GM21737 (cell line): Measurements from ENCODE around the gene GNAQ.

Experiments used
- ATAC-seq: cut with Tn5 transposase; IDR thresholded peaks from one replicate; pipeline ENCODE4 v1.9.1; 2021; ENCODE audit warnings: mild to moderate bottlenecking, moderate library complexity; ENCODE audit not compliant: unreplicated experiment

Gene GNAQ

DNA sequence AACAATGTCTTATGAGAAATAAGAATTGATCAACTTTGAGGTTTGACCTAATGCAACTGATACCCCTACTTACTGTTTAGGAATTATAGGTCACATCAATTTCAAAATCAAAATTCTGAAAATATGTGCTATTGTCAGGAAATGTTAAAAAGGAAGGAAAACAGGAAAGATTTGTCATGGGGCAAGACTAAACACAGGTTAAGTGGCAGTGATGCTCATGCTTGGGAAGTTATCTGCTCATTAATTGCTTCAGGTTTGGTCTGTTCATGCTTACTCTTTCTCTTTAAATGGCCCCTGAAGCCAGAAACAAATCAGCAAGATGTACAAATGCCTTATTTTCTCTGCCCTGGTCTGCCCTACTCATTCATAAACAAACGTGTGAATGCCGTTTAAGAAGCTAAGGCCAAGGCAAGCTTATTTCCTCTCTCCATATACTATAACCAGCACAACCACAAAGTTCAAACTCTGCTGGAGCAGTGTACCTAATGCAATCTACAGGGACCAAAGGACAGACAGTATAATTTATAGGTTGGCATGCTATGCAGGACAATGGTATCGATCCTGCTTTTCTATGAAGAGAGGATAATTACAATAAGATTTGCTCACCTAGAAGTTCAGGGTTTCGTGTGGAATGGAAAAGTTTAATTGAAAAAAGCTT is 177.2 kb downstream of the GNAQ start:
- ATAC-seq = no peak

DNA sequence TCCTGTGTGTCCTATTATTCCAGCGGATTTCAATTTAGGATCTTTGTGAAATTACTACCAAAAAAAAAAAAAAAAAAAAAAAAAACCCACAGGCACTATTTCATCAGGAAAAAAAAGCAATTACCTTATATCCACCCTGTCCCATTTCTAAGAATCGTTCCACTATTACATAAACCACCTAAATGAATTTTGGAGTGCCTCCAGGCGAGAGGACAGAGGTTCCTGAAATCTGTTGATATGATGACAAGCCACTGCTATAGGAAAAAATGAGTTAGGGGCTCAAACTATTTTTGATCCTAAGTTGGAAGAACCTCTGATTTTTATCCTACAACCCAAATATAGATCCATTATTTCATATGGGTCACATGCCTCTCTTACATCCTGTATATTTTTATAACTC is 177.9 kb downstream of the GNAQ start:
- ATAC-seq = no peak

GRCh38 chr9:77851882-77852595 is 179.6 kb downstream of the GNAQ start:
- ATAC-seq = no peak

GRCh38 chr9:77848897-77849296 is 182.7 kb downstream of the GNAQ start:
- ATAC-seq = no peak

- no peak for ATAC-seq
Observed at GRCh38 chr9:77848404-77848803, 183.2 kb downstream of the GNAQ start.

- ATAC-seq = no peak
Observed at GRCh38 chr9:77847626-77848025, 184.0 kb downstream of the GNAQ start.

GRCh38 chr9:77847059-77847499 is 184.5 kb downstream of the GNAQ start:
- no peak for ATAC-seq

DNA sequence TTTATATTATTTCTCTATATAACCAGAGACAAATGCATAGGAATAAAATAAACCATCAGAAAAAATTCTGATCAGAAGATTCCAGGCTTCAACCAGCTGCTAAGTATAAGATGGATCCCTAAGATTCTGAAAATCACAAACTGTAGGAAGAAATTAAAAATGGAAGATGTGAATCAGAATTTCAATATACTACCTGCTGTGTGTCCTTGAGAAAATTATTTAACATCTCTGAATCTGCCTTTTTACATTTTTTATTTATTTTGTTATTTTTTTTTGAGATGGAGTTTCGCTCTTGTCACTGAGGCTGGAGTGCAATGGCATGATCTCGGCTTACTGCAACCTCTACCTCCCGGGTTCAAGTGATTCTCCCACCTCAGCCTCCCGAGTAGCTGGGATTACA is 187.2 kb downstream of the GNAQ start:
- no peak for ATAC-seq

DNA sequence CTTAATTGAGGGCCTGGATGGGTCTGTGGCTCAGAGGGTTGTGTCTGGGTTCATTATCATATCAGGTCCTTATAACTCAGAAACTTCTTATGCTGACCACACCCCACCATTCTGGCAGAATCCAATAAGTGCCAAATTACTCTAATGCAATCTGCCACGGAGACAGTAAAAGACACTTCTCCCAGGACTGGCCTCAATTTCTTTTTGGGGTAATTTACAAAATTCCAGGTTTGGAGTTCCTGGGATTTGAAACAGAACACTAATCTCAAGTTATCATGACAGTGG is 187.8 kb downstream of the GNAQ start:
- ATAC-seq = no peak

GRCh38 chr9:77843076-77843870 is 188.3 kb downstream of the GNAQ start:
- ATAC-seq = no peak

- peak; percentile 71 for ATAC-seq
Observed at GRCh38 chr9:77841739-77842386, 189.7 kb downstream of the GNAQ start.

- ATAC-seq = no peak
Observed at GRCh38 chr9:77839459-77840140, 192.0 kb downstream of the GNAQ start.

- ATAC-seq = no peak
Observed at GRCh38 chr9:77838986-77839385, 192.6 kb downstream of the GNAQ start.

DNA sequence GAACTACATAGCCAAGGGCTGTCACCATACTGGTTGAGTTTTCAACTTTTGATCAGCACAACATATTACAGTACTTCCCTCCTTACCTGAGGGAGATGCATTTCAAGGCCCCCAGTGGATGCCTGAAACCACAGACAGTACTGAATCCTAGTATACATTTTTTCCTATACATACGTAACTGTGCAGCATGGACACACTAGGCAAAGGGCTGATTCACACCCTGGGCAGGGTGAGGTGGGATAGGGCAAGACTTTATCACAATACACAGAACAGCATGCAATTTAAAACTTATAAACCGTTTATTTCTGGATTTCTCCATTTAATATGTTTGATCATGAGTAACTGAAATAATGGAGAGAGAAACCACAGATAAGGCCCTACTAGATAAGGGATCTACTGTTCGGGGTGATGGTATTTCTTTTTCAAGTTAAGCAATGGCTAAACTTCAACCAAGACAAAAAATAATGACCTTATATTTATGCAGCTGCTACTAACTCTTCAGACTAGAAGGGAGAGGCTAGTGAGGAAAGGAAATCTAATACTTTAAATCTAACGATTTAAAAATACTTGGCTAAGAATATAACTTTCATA is 196.6 kb downstream of the GNAQ start:
- ATAC-seq = no peak

- ATAC-seq = no peak
Observed at GRCh38 chr9:77833561-77834429, 197.8 kb downstream of the GNAQ start.

- ATAC-seq = no peak
Observed at GRCh38 chr9:77832639-77833038, 199.0 kb downstream of the GNAQ start.

DNA sequence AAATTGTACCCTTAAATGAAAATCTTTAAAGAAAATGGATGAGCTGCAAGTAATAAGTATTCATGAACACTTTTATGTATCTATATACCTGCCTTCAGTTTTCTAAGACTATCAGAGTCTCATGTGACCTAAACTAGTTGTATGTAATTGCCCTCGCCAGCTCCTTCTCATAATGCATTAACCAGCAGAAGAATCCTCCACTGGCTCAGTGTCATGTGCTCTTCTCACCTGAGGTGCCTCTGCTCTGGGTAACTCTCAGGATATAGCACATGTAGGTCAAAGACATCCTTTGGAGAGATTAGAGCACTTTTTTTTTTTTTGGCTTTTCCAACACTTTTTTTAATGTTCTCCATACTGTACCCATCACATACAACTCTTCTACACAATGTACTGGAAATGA is 199.8 kb downstream of the GNAQ start:
- no peak for ATAC-seq

GRCh38 chr9:77830618-77831285 is 200.9 kb downstream of the GNAQ start:
- ATAC-seq = no peak

GRCh38 chr9:77829420-77829819 is 202.2 kb downstream of the GNAQ start:
- ATAC-seq = no peak
